GM12878 (cell line): ENCODE measurements around the gene CHRNE. TPM values are rescaled to one million over a fixed set of nuclear protein-coding genes. Genes with fewer than 3 reads are reported as not detected.
A peak's percentile ranks its signal among the peaks of the same experiment; 100 is the strongest.

ENCODE experiments used
- ATAC-seq: fragments of 200-7000 bp; cut with Tn5 transposase; 3 replicates; pipeline ENCODE4 v1.9.1; 2020; ENCODE audit warnings: mild to moderate bottlenecking, moderate library complexity
- BruUV-seq: library from RNA; stranded (reverse); fragments of 400-500 nt; replicated peaks from 2 replicates; lab custom pipeline; 2021; lab: Mats Ljungman, UMichigan
- CTCF ChIA-PET: fragments of 300-600 bp; sonication (Branson Sonifier 250); formaldehyde crosslinking; extraction: SDS; loops from one replicate; lab custom pipeline; 2021; ENCODE audit warnings: inconsistent platforms; lab: Yijun Ruan, JAX
- POLR2A ChIA-PET: fragments of 350-600 bp; formaldehyde crosslinking; extraction: SDS; loops from one replicate; lab custom pipeline; 2021; ENCODE audit warnings: inconsistent platforms; lab: Charles Lee
- RAD21 ChIA-PET: fragments of 300-600 bp; sonication (Branson Sonifier 250); formaldehyde crosslinking; loops from one replicate; lab custom pipeline; 2023; ENCODE audit warnings: antibody characterized with exemption; ENCODE audit not compliant: unreplicated experiment; lab: Charles Lee
- SMC1A ChIA-PET: fragments of 300-600 bp; sonication (Branson Sonifier 250); formaldehyde crosslinking; loops from one replicate; lab custom pipeline; 2023; ENCODE audit not compliant: unreplicated experiment, uncharacterized antibody; lab: Charles Lee
- DNase-seq: peaks from one replicate; pipeline ENCODE4 v3.0.0-alpha.2; 2011; ENCODE audit warnings: low read depth, low spot score
- FAIRE-seq: peaks from 3 replicates; lab custom pipeline; 2011; peaks lifted over from hg19 to GRCh38; lab: Jason Lieb, UNC
- H2AFZ ChIP-seq: 2 replicates; pipeline ENCODE4 v1.6.0; 2011; ENCODE audit warnings: low read depth, low read length, control low read depth; ENCODE audit not compliant: control insufficient read depth
- H3K27ac ChIP-seq: 2 replicates; pipeline ENCODE4 v1.5.1; 2011; ENCODE audit warnings: control low read depth; ENCODE audit not compliant: control insufficient read depth, insufficient read depth
- H3K27me3 ChIP-seq, 2 experiments: replicated peaks in 1 of 2; 2 replicates each; pipeline versions ENCODE4 v1.6.0 to v1.6.1; 2011; ENCODE audit warnings: low read length in 1 of 2; ENCODE audit not compliant: control insufficient read depth in 2 of 2, insufficient read depth in 2 of 2
- H3K36me3 ChIP-seq, 2 experiments: 2 replicates each; pipeline ENCODE4 v1.5.1; 2011; ENCODE audit warnings: low read length in 1 of 2; ENCODE audit not compliant: control insufficient read depth in 2 of 2, insufficient read depth in 2 of 2
- H3K4me1 ChIP-seq: 2 replicates; pipeline ENCODE4 v1.6.1; 2011; ENCODE audit warnings: mild to moderate bottlenecking, low read length, moderate library complexity, mixed read lengths; ENCODE audit not compliant: control insufficient read depth, insufficient read depth
- H3K4me2 ChIP-seq: 2 replicates; pipeline ENCODE4 v1.6.0; 2011; ENCODE audit warnings: control low read depth; ENCODE audit not compliant: control insufficient read depth, insufficient read depth
- H3K4me3 ChIP-seq: fragments of 200-600 bp; sonication (generic); 2 replicates; pipeline ENCODE4 v1.5.1; 2016
- H3K79me2 ChIP-seq: 2 replicates; pipeline ENCODE4 v1.6.0; 2011; ENCODE audit warnings: low read length; ENCODE audit not compliant: control insufficient read depth, insufficient read depth
- H3K9ac ChIP-seq: 2 replicates; pipeline ENCODE4 v1.8.0; 2011; ENCODE audit warnings: low read length, control low read depth, mixed read lengths; ENCODE audit not compliant: control insufficient read depth, insufficient read depth
- H3K9me3 ChIP-seq: replicated peaks from 3 replicates; pipeline ENCODE4 v1.5.1; 2011; ENCODE audit warnings: mild to moderate bottlenecking, low read length; ENCODE audit not compliant: control insufficient read depth, insufficient read depth
- H4K20me1 ChIP-seq: 2 replicates; pipeline ENCODE4 v1.6.0; 2011; ENCODE audit not compliant: control insufficient read depth, insufficient read depth
- CEBPB ChIP-seq, 2 experiments: fragments of 150-350 bp in 1 of 2; IDR thresholded peaks; 2 replicates each; pipeline ENCODE4 v1.6.1; 2012 to 2014; ENCODE audit warnings: low read depth in 2 of 2, low read length in 2 of 2, borderline replicate concordance in 1 of 2, inconsistent platforms in 1 of 2
- FOS ChIP-seq: IDR thresholded peaks from 3 replicates; pipeline ENCODE4 v1.6.1; 2011; ENCODE audit warnings: borderline replicate concordance; ENCODE audit not compliant: insufficient read length; ENCODE audit errors: extremely low read depth
- GATAD2B ChIP-seq: fragments of 450-650 bp; conservative IDR thresholded peaks from 2 replicates; pipeline ENCODE4 v1.6.1; 2017; ENCODE audit warnings: low read depth, mild to moderate bottlenecking, moderate library complexity
- HSF1 ChIP-seq: fragments of 150-350 bp; IDR thresholded peaks from 2 replicates; pipeline ENCODE4 v1.6.1; 2014; ENCODE audit warnings: mild to moderate bottlenecking, low read depth, low read length
- IRF4 ChIP-seq: IDR thresholded peaks from 2 replicates; pipeline ENCODE4 v1.6.1; 2011; ENCODE audit warnings: low read depth, low read length
- MLLT1 ChIP-seq: fragments of 450-650 bp; IDR thresholded peaks from 2 replicates; pipeline ENCODE4 v1.6.1; 2016; ENCODE audit warnings: mild to moderate bottlenecking
- NR2C1 ChIP-seq: fragments of 450-650 bp; IDR thresholded peaks from 2 replicates; pipeline ENCODE4 v1.6.1; 2017; ENCODE audit warnings: antibody characterized with exemption, mild to moderate bottlenecking, moderate library complexity
- NR2F1 ChIP-seq: fragments of 450-650 bp; conservative IDR thresholded peaks from 2 replicates; pipeline ENCODE4 v1.6.1; 2017; ENCODE audit warnings: mild to moderate bottlenecking
- RELB ChIP-seq: fragments of 450-650 bp; IDR thresholded peaks from 2 replicates; pipeline ENCODE4 v1.6.1; 2017; ENCODE audit warnings: low read depth, mild to moderate bottlenecking, moderate library complexity
- TAF1 ChIP-seq: IDR thresholded peaks from 2 replicates; pipeline ENCODE4 v1.6.1; 2011; ENCODE audit warnings: mild to moderate bottlenecking, low read depth, low read length, borderline replicate concordance
- WRNIP1 ChIP-seq: IDR thresholded peaks from 2 replicates; pipeline ENCODE4 v1.6.1; 2011; ENCODE audit warnings: low read depth, low read length, improper control_type of control experiment, borderline replicate concordance
- ZNF274 ChIP-seq: IDR thresholded peaks from one replicate; pipeline ENCODE4 v1.8.0; 2011; ENCODE audit not compliant: insufficient read length, insufficient read depth
- WGBS: methylation state at CpG from one replicate; pipeline ENCODE4 v1.1.6; 2016; ENCODE audit warnings: low lambda C conversion rate; ENCODE audit not compliant: insufficient replicate concordance, insufficient coverage; ENCODE audit errors: missing lambda C conversion rate; 5-methylcytosine and 5-hydroxymethylcytosine counted together
- in situ Hi-C: fragments of 300-500 bp; cut with MboI; formaldehyde crosslinking; loops from 9 replicates; pipeline ENCODE4 v1.14.3; 2018; ENCODE audit warnings: mixed read lengths
- intact Hi-C: fragments of 100-400 bp; cut with micrococcal nuclease; formaldehyde crosslinking; loops from one replicate; pipeline ENCODE4 v1.14.2; 2022; ENCODE audit not compliant: unreplicated experiment
- polyA plus RNA-seq, 11 experiments: library from polyadenylated mRNA; depleted of rRNA in 4 of 11; unstranded in 6 of 11; stranded (reverse) in 5 of 11; fragments of >200 nt; fragmentation: Nextera tagmentation in 4 of 11; fragmentation: Illumina TruSeq in 1 of 11; extraction: Ambion mirVana in 4 of 11; extraction: Trizol in 1 of 11; gene quantifications; 1 replicate in 1 of 11; 2 replicates in 10 of 11; pipeline versions ENCODE4 v1.2.1 to v1.2.3, GENCODE V29; 2011 to 2016; ENCODE audit warnings: inconsistent platforms in 2 of 11, missing spikeins in 2 of 11, low read depth in 1 of 11
- total RNA-seq, 4 experiments: library from RNA; depleted of rRNA in 3 of 4; stranded (reverse); fragments of >200 nt in 3 of 4; fragmentation: Illumina TruSeq in 1 of 4; extraction: Trizol in 1 of 4; gene quantifications; 2 replicates each; pipeline versions ENCODE4 v1.2.1 to v1.2.3, GENCODE V29; 2013 to 2021

CHRNE gene
- total and polyA plus RNA-seq, 10 of the 15 experiments (the other 5 are each of a cell fraction or from before 2014, with no cell fraction given) = 0.05 to 0.11 (median 0.08) TPM; not detected in 6

GRCh38 chr17:4895657-4896331 lies 7.1 kb downstream of the CHRNE start:
- Histone ChIP-seq H3K9ac (no peak overlapping the region), H3K27ac (no peak overlapping the region), H2AFZ (no peak overlapping the region), H4K20me1 (no peaks in the 10 kb centered on the region), H3K4me3 (no peak overlapping the region), H3K9me3 (no peaks in the 10 kb centered on the region; the same call in 2 of the 3 replicates), H3K79me2 (no peaks in the 10 kb centered on the region), H3K4me1 (peaks cover 10% of the 10 kb centered on the region; the same call in 1 of the 2 replicates), H3K27me3 (no peaks in the 10 kb centered on the region), H3K36me3 (peaks cover 3 to 20% of the 10 kb centered on the region in 2 experiments; a peak in 3 of 4 replicates), H3K4me2 (no peak overlapping the region)
- FAIRE-seq (no peak), ATAC-seq (no peak), DNase-seq (no peak)
- ChIA-PET RAD21 (no interaction called here), CTCF (no interaction called here), SMC1A (no interaction called here), POLR2A (no interaction called here)
- intact Hi-C loops (no loop called here), in situ Hi-C loops (no loop called here)
- TSS peak; percentile 70 for BruUV-seq
- WGBS = 92% methylated on average over 27 of the region's 27 CpGs
- no peak for TF ChIP-seq CEBPB (IDR thresholded peaks at IDR 0.05; ENCODE audit: borderline replicate concordance in 1 of 2, low read depth in 2 of 2, low read length in 2 of 2)
- TF ChIP-seq FOS = no peak
- TF ChIP-seq NR2F1 = no peak
- TF ChIP-seq NR2C1 = no peak
- TF ChIP-seq RELB = no peak
- TF ChIP-seq GATAD2B = no peak
- no peak for TF ChIP-seq TAF1
- TF ChIP-seq MLLT1 = no peak
- TF ChIP-seq WRNIP1 = no peak
- TF ChIP-seq HSF1 = no peak
- TF ChIP-seq ZNF274 = no peak
- no peak for TF ChIP-seq IRF4
